PC-3 (cell line): ENCODE measurements around the gene UBE2D2. TPM values are rescaled to one million over a fixed set of nuclear protein-coding genes. Genes with fewer than 3 reads are reported as not detected.

Experiments used
- ATAC-seq: fragments of 200-7000 bp; cut with Tn5 transposase; 2 replicates; pipeline ENCODE4 v1.9.1; 2020; ENCODE audit warnings: mild to moderate bottlenecking, moderate library complexity
- BruUV-seq: library from RNA; stranded (reverse); fragments of 400-500 nt; replicated peaks from 2 replicates; lab custom pipeline; 2021; lab: Mats Ljungman, UMichigan
- CTCF ChIA-PET: fragments of 300-600 bp; sonication (Branson Sonifier 250); formaldehyde crosslinking; loops from one replicate; lab custom pipeline; 2022; ENCODE audit warnings: antibody characterized with exemption; lab: Charles Lee
- POLR2A ChIA-PET: fragments of 300-600 bp; sonication (Branson Sonifier 250); formaldehyde crosslinking; loops from one replicate; lab custom pipeline; 2022; ENCODE audit warnings: antibody characterized with exemption; ENCODE audit not compliant: unreplicated experiment; lab: Charles Lee
- DNase-seq: peaks from one replicate; pipeline ENCODE4 v3.0.0-alpha.2; 2015
- H2AFZ ChIP-seq: fragments of 300-600 bp; sonication (generic); 2 replicates; pipeline ENCODE4 v1.6.0; 2016; ENCODE audit warnings: antibody characterized with exemption, low read length
- H3F3A ChIP-seq: fragments of 300-600 bp; sonication (generic); one replicate; pipeline ENCODE4 v1.6.0; 2017; ENCODE audit warnings: antibody characterized with exemption, low read length, control low read depth, mild to moderate bottlenecking; ENCODE audit not compliant: unreplicated experiment
- H3K27ac ChIP-seq: fragments of 300-600 bp; sonication (generic); 2 replicates; pipeline ENCODE4 v1.5.1; 2016; ENCODE audit warnings: mild to moderate bottlenecking, low read length
- H3K27me3 ChIP-seq: fragments of 300-600 bp; sonication (generic); 2 replicates; pipeline ENCODE4 v1.6.1; 2016; ENCODE audit warnings: low read length, mixed read lengths
- H3K36me3 ChIP-seq: fragments of 300-600 bp; sonication (generic); 2 replicates; pipeline ENCODE4 v1.6.1; 2016; ENCODE audit warnings: low read depth, mixed run types, low read length, mixed read lengths
- H3K4me1 ChIP-seq: fragments of 300-600 bp; sonication (generic); 2 replicates; pipeline ENCODE4 v1.5.1; 2016; ENCODE audit warnings: low read length; ENCODE audit not compliant: insufficient read depth
- H3K4me2 ChIP-seq: fragments of 300-600 bp; sonication (generic); 2 replicates; pipeline ENCODE4 v1.6.0; 2016; ENCODE audit warnings: low read length
- H3K4me3 ChIP-seq: fragments of 300-600 bp; sonication (generic); 2 replicates; pipeline ENCODE4 v1.5.1; 2016; ENCODE audit warnings: mild to moderate bottlenecking, low read length, mixed read lengths
- H3K79me2 ChIP-seq: fragments of 300-600 bp; sonication (generic); 2 replicates; pipeline ENCODE4 v1.6.1; 2017; ENCODE audit warnings: low read length, mixed read lengths
- H3K9ac ChIP-seq: fragments of 300-600 bp; sonication (generic); 2 replicates; pipeline ENCODE4 v1.6.0; 2016; ENCODE audit warnings: mild to moderate bottlenecking, low read length
- H3K9me2 ChIP-seq: fragments of 300-600 bp; sonication (generic); replicated peaks from 2 replicates; pipeline ENCODE4 v1.6.1; 2016; ENCODE audit warnings: mixed run types, low read length, mixed read lengths
- H3K9me3 ChIP-seq: fragments of 300-600 bp; sonication (generic); 2 replicates; pipeline ENCODE4 v1.6.1; 2016; ENCODE audit warnings: low read length, mixed read lengths
- H4K20me1 ChIP-seq: fragments of 300-600 bp; sonication (generic); 2 replicates; pipeline ENCODE4 v1.6.1; 2016; ENCODE audit warnings: low read length, mixed read lengths
- EZH2 ChIP-seq: fragments of 300-600 bp; sonication (generic); IDR thresholded peaks from one replicate; pipeline ENCODE4 v1.6.1; 2017; ENCODE audit warnings: antibody characterized with exemption, mild to moderate bottlenecking, low read length; ENCODE audit not compliant: unreplicated experiment
- EZH2phosphoT487 ChIP-seq: fragments of 300-600 bp; sonication (generic); IDR thresholded peaks from 2 replicates; pipeline ENCODE4 v1.6.1; 2018; ENCODE audit warnings: mild to moderate bottlenecking, antibody characterized with exemption, low read length, borderline replicate concordance
- intact Hi-C: fragments of 100-400 bp; cut with micrococcal nuclease; formaldehyde crosslinking; loops from 2 replicates; pipeline ENCODE4 v1.9.0; 2023
- total RNA-seq: library from RNA; depleted of rRNA; stranded (reverse); fragments of >200 nt; gene quantifications from 2 replicates; pipeline ENCODE4 v1.2.3, GENCODE V29; 2014
- TF ChIP-seq, protein P1 (sequence below): fragments of 300-600 bp; sonication (generic); conservative IDR thresholded peaks from 2 replicates; pipeline ENCODE4 v1.5.1; 2017; ENCODE audit warnings: antibody characterized with exemption, low read depth, mild to moderate bottlenecking, low read length

UBE2D2 gene
- total RNA-seq, 1 experiment from 2014 or later: 98.7 TPM

DNA sequence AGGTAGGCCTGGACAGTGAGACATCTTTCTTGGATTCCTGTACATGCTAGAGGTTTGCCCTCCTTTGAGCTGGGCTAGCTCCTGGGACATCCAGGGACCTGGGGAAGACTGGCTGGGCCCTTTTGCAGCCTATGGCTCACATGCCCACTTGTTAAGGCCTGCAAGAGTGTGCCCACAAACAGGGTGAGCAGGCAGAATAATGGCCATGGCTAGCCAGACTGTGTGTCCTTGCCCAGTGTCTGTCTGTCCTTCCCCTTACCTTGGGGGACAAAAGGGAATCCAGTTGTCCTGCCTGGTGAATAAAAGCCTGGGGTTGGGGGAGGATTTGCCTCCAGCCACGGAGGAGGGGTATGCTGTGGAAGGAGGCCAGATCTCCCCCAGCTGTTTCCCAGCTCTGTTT is 74.1 kb downstream of the UBE2D2 start:
- ChIA-PET CTCF (interaction anchor here (1.1 kb wide), 1 partner anchor 13 kb away, joined by 9 read pairs; the partner anchor contains the start of gene CXXC5), POLR2A (no interaction called here)
- TF ChIP-seq EZH2 (no peak), EZH2phosphoT487 (no peak)
- Histone ChIP-seq H3K4me1 (peaks cover 37% of the 10 kb centered on the region), H3K79me2 (no peaks in the 10 kb centered on the region), H3K9me2 (no peaks in the 10 kb centered on the region), H3K4me2 (no peak overlapping the region), H4K20me1 (no peaks in the 10 kb centered on the region), H3K4me3 (no peak overlapping the region), H3K9ac (no peak overlapping the region), H3F3A (no peaks in the 10 kb centered on the region), H3K36me3 (no peaks in the 10 kb centered on the region), H2AFZ (no peak overlapping the region), H3K9me3 (no peaks in the 10 kb centered on the region), H3K27ac (no peak overlapping the region), H3K27me3 (no peaks in the 10 kb centered on the region)
- intact Hi-C loops: no loop called here
- DNase-seq (no peak), ATAC-seq (no peak)
- BruUV-seq: no TSS peak

GRCh38 chr5:139635606-139636206 is 74.6 kb downstream of the UBE2D2 start:
- Histone ChIP-seq H3F3A (no peaks in the 10 kb centered on the region), H2AFZ (no peak overlapping the region), H4K20me1 (no peaks in the 10 kb centered on the region), H3K4me2 (no peak overlapping the region; the same call in 1 of the 2 replicates), H3K27ac (peak overlapping the region; percentile 33), H3K4me3 (no peak overlapping the region), H3K36me3 (no peaks in the 10 kb centered on the region), H3K79me2 (no peaks in the 10 kb centered on the region), H3K27me3 (no peaks in the 10 kb centered on the region), H3K9me3 (no peaks in the 10 kb centered on the region), H3K9me2 (no peaks in the 10 kb centered on the region), H3K9ac (no peak overlapping the region), H3K4me1 (peaks cover 37% of the 10 kb centered on the region)
- TF ChIP-seq, protein P1, sequence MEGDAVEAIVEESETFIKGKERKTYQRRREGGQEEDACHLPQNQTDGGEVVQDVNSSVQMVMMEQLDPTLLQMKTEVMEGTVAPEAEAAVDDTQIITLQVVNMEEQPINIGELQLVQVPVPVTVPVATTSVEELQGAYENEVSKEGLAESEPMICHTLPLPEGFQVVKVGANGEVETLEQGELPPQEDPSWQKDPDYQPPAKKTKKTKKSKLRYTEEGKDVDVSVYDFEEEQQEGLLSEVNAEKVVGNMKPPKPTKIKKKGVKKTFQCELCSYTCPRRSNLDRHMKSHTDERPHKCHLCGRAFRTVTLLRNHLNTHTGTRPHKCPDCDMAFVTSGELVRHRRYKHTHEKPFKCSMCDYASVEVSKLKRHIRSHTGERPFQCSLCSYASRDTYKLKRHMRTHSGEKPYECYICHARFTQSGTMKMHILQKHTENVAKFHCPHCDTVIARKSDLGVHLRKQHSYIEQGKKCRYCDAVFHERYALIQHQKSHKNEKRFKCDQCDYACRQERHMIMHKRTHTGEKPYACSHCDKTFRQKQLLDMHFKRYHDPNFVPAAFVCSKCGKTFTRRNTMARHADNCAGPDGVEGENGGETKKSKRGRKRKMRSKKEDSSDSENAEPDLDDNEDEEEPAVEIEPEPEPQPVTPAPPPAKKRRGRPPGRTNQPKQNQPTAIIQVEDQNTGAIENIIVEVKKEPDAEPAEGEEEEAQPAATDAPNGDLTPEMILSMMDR: peak; percentile 63
- TF ChIP-seq EZH2phosphoT487 (no peak), EZH2 (no peak)
- peak; percentile 29 for ATAC-seq
- ChIA-PET POLR2A (no interaction called here), CTCF (interaction anchor here (0.5 to 1.1 kb wide), 4 partner anchors 13 to 139 kb away, joined by 3 to 9 read pairs (median 6); partner anchors contain the start of gene CXXC5)
- no TSS peak for BruUV-seq
- peak; percentile 72 for DNase-seq
- intact Hi-C loops: no loop called here

- intact Hi-C loops: no loop called here
- DNase-seq (no peak), ATAC-seq (no peak)
- Histone ChIP-seq H3K9me2 (no peaks in the 10 kb centered on the region), H3F3A (no peaks in the 10 kb centered on the region), H3K36me3 (no peaks in the 10 kb centered on the region), H3K4me2 (peak overlapping the region; percentile 88), H3K27me3 (no peaks in the 10 kb centered on the region), H3K27ac (peak overlapping the region; percentile 33), H3K9ac (no peak overlapping the region), H3K79me2 (no peaks in the 10 kb centered on the region), H4K20me1 (no peaks in the 10 kb centered on the region), H2AFZ (no peak overlapping the region), H3K4me3 (peak overlapping the region; percentile 68), H3K9me3 (no peaks in the 10 kb centered on the region), H3K4me1 (peaks cover 37% of the 10 kb centered on the region)
- no TSS peak for BruUV-seq
- POLR2A ChIA-PET: no interaction called here
- TF ChIP-seq EZH2phosphoT487 (no peak), EZH2 (no peak)
- TF ChIP-seq, protein P1: no peak
- CTCF ChIA-PET: interaction anchor here (0.5 to 1.1 kb wide), 5 partner anchors 12 to 139 kb away, joined by 3 to 9 read pairs (median 5); partner anchors contain the start of gene CXXC5
Measured at GRCh38 chr5:139636207-139636792, 75.2 kb downstream of the UBE2D2 start.
